Putamen (tissue), 1 donor: Measurements from ENCODE around the gene RPL39L.

ENCODE experiments used
- DNase-seq: peaks from one replicate; pipeline ENCODE4 v3.0.0-alpha.2; 2016; ENCODE audit warnings: low spot score

The RPL39L gene

GRCh38 chr3:187093320-187093719, 46.0 kb downstream of the RPL39L start:
- no peak for DNase-seq

- DNase-seq = no peak
Observed at GRCh38 chr3:187088701-187089100, 50.6 kb downstream of the RPL39L start.

GRCh38 chr3:187086831-187087230, 52.5 kb downstream of the RPL39L start:
- no peak for DNase-seq

- DNase-seq = no peak
Observed at GRCh38 chr3:187085933-187086332, 53.4 kb downstream of the RPL39L start.

- DNase-seq = no peak
Observed at GRCh38 chr3:187085021-187085666, 54.2 kb downstream of the RPL39L start.

- DNase-seq = no peak
Observed at GRCh38 chr3:187084580-187084979, 54.7 kb downstream of the RPL39L start.

GRCh38 chr3:187084126-187084525, 55.2 kb downstream of the RPL39L start:
- no peak for DNase-seq

GRCh38 chr3:187082758-187083375, 56.4 kb downstream of the RPL39L start:
- DNase-seq = no peak

GRCh38 chr3:187080799-187081450, 58.4 kb downstream of the RPL39L start:
- DNase-seq = no peak

- DNase-seq = no peak
Observed at GRCh38 chr3:187079090-187080022, 59.9 kb downstream of the RPL39L start.

- no peak for DNase-seq
Observed at GRCh38 chr3:187077537-187077936, 61.8 kb downstream of the RPL39L start.

GRCh38 chr3:187077085-187077484, 62.2 kb downstream of the RPL39L start:
- no peak for DNase-seq

GRCh38 chr3:187076297-187076696, 63.0 kb downstream of the RPL39L start:
- no peak for DNase-seq

- DNase-seq = no peak
Observed at GRCh38 chr3:187074846-187075245, 64.5 kb downstream of the RPL39L start.

GRCh38 chr3:187073581-187074098, 65.7 kb downstream of the RPL39L start:
- DNase-seq = no peak

- no peak for DNase-seq
Observed at GRCh38 chr3:187072511-187072910, 66.8 kb downstream of the RPL39L start.

GRCh38 chr3:187072102-187072501, 67.2 kb downstream of the RPL39L start:
- no peak for DNase-seq
